ENCODE data around the gene FKBP1A. TPM values are rescaled to one million over a fixed set of nuclear protein-coding genes. Genes with fewer than 3 reads are reported as not detected.

The FKBP1A gene
- total and polyA plus RNA-seq, 9 donors = 72.7 to 298 (median 262) TPM

DNA sequence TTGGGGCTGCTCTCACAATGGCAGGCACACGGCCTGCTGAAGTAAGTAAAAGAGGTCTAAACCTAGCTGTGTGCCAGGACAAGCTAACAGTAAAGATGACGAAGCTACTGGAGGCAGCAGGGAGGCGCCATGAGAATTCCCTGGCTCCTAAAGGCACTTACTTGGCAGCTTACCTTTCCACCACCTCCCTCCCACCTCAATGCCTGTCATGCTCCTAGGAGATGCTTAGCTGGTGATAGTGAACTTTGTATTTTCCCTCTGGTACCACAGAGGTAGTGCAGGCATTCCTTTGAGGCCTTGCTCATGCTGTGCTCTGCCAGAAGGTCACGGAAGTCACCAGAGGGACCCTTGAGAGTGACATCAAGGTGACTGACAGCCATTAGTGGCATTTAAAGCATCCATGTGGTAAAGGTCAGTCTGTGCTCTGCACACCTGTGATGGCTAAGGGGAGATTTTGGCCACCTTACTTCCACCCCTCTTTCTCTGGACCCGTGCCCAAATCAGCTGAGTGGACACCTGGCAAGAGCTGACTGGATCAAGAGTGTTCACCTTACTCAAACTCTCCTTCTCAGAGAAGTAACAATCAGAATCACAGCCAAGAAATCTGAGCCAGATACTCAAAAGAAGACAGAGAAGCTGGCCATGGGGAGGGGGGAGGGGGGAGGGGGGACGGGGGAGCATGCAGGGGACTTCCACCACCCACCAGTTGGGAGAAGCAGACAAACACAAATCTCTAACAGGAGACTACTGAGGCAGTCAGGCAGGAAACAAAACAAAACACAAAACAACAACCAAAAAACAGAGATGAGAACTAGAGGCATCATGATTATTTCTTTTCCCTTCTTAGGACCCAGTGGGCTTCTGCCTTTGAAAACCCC, 2.9 kb downstream of the FKBP1A start:
- Histone ChIP-seq H3K4me3 (ENCODE audit: low read length) (no peak overlapping the region), H3K27me3 (ENCODE audit: control insufficient read depth, insufficient read depth, low read length) (peaks cover 6% of the 10 kb centered on the region), H3K4me1 (ENCODE audit: control insufficient read depth, insufficient read depth, low read length) (peaks cover 46% of the 10 kb centered on the region), H3K27ac (ENCODE audit: low read length) (peak overlapping the region; percentile 71), H3K9me3 (replicated peaks; ENCODE audit: control insufficient read depth, low read depth, low read length) (no peaks in the 10 kb centered on the region), H3K36me3 (ENCODE audit: control insufficient read depth, insufficient read depth, low read length) (peaks cover 19% of the 10 kb centered on the region)
- no peak for DNase-seq
- 71% methylated on average over 1 of the region's 6 CpGs for WGBS (ENCODE audit: insufficient coverage)

DNA sequence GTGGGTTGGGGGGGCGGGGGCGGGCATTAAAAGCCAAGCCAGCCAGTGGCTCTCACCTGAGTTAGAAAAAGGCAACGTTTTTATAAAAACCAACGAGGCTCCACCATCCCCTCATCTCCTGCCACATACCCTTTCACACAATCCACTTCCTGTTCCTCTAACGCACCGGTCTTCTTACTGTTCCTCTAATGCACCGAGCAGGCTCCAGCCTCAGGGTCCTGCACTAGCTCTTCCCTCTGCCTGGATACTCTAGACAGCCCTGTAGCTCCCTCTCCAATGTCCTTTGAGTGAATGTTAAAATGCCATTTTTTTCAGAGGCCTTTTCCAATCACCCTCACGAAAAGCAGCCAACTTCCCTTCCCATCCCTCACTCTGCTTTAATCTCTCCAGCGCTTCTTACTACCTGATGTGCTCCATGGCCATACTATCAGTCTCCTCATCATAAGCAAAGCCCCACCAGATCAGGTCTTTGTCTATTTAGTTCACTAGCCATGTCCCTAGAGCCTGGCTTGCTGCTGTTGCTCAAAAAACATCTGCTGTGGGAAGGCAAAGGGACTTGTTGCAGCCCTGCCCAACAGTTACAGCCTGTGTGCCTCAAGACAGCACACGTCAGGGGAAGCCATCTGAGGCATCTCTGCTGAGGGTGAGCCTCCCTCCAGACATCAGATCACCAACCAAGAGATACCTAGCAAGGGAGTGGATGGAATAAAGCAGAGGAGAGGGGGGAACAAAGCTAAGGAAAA, 3.9 kb downstream of the FKBP1A start:
- Histone ChIP-seq H3K27me3 (ENCODE audit: control insufficient read depth, insufficient read depth, low read length) (no peaks in the 10 kb centered on the region), H3K27ac (ENCODE audit: low read length) (peak overlapping the region; percentile 71), H3K4me1 (ENCODE audit: control insufficient read depth, insufficient read depth, low read length) (peaks cover 46% of the 10 kb centered on the region), H3K9me3 (replicated peaks; ENCODE audit: control insufficient read depth, low read depth, low read length) (no peaks in the 10 kb centered on the region), H3K36me3 (ENCODE audit: control insufficient read depth, insufficient read depth, low read length) (peaks cover 19% of the 10 kb centered on the region), H3K4me3 (ENCODE audit: low read length) (no peak overlapping the region)
- DNase-seq = no peak
- WGBS (ENCODE audit: insufficient coverage) = 50% methylated on average over 9 of the region's 10 CpGs

DNA sequence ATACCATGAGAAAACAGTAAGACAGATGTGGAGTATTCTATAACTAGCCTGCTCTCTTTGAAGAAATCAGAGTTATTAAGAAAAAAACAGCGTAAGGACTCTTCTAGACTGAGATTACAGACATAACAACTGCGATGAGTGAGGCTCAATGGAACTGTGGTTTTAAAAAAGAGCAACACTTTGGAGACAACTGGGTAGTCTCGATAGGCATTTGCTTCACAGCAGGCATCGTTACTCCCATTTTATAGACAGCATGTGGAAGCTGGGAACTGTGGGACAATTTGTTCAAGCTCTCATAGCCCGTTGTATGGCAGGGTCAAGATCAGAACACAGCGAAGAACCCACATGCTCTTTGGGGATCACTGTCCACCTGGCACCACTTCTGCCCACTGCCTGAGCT, 4.6 kb downstream of the FKBP1A start:
- 54% methylated on average over 2 of the region's 6 CpGs for WGBS (ENCODE audit: insufficient coverage)

DNA sequence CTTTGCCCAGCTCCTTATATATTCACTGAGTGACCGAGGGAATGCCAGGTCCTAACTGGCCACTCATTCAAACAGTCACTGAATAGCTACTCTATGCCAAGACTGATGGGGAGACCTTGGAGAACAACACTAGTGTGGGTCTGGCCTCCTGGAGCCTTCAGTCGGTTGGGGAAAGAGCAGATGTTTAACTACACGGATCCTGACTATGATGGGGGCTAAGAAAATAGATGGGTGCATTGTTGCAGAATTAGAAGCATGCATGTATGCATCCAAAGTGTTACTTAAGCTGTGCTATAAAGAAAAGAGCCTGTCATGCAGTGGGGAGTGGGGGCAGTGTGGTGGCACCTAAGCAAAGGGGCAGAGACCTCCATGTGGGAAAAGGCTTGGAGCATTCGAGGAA, 6.5 kb downstream of the FKBP1A start:
- DNase-seq = no peak
- peaks cover 43% of the 10 kb centered on the region for H3K4me1 ChIP-seq (ENCODE audit: control insufficient read depth, insufficient read depth, low read length)
- no peaks in the 10 kb centered on the region for H3K9me3 ChIP-seq (replicated peaks; ENCODE audit: control insufficient read depth, low read depth, low read length)
- no peaks in the 10 kb centered on the region for H3K27me3 ChIP-seq (ENCODE audit: control insufficient read depth, insufficient read depth, low read length)
- H3K27ac ChIP-seq (ENCODE audit: low read length) = no peak overlapping the region
- 91% methylated on average over 4 of the region's 4 CpGs for WGBS (ENCODE audit: insufficient coverage)
- peaks cover 19% of the 10 kb centered on the region for H3K36me3 ChIP-seq (ENCODE audit: control insufficient read depth, insufficient read depth, low read length)
- no peak overlapping the region for H3K4me3 ChIP-seq (ENCODE audit: low read length)

More for the DNA sequence above, 4.6 kb downstream of the FKBP1A start:
- Histone ChIP-seq H3K9me3 (replicated peaks; ENCODE audit: control insufficient read depth, low read depth, low read length) (no peaks in the 10 kb centered on the region), H3K27me3 (ENCODE audit: control insufficient read depth, insufficient read depth, low read length) (no peaks in the 10 kb centered on the region), H3K4me1 (ENCODE audit: control insufficient read depth, insufficient read depth, low read length) (peaks cover 43% of the 10 kb centered on the region), H3K27ac (ENCODE audit: low read length) (peak overlapping the region; percentile 13), H3K36me3 (ENCODE audit: control insufficient read depth, insufficient read depth, low read length) (peaks cover 19% of the 10 kb centered on the region), H3K4me3 (ENCODE audit: low read length) (no peak overlapping the region)
- no peak for DNase-seq

DNA sequence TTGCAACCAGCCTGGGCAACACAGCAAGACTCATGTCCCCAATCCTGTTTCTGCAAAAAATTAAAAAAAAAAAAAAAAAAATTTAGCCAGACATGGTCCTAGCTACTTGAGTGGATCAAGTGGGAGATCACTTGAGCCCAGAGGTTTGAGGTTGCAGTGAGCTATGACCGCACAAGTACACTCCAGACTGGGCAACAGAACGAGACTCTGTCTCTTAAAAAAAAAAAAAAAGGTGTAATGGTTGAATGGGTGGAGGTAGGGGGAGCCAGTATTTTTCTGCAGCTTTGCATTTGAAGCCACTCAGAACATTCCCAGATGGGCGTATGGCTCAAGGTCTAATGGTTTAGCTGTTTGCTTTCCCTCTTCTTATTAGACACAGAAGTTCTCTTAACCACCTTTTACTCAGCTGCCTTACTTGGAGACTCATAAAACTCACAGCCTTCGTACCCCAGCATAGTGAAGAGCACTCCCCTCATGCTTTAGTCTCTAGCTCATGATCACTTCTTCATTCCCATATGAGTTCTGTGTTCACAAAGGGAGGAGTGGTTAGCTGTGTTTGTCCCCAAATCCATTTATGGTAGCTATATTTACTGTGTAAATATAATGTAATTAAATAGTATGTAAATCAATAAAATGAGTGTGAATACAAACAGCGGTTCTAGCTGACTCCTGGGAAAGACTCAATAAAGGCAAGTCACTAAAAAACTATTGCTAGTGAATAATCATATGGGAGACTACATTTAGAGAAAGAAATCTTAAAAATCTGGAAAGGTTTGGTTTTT, 9.0 kb downstream of the FKBP1A start:
- H3K36me3 ChIP-seq (ENCODE audit: control insufficient read depth, insufficient read depth, low read length) = peaks cover 6% of the 10 kb centered on the region
- DNase-seq = no peak
- H3K27me3 ChIP-seq (ENCODE audit: control insufficient read depth, insufficient read depth, low read length) = no peaks in the 10 kb centered on the region
- no peaks in the 10 kb centered on the region for H3K9me3 ChIP-seq (replicated peaks; ENCODE audit: control insufficient read depth, low read depth, low read length)
- WGBS (ENCODE audit: insufficient coverage) = 74% methylated on average over 2 of the region's 5 CpGs
- H3K27ac ChIP-seq (ENCODE audit: low read length) = no peak overlapping the region
- H3K4me1 ChIP-seq (ENCODE audit: control insufficient read depth, insufficient read depth, low read length) = peaks cover 20% of the 10 kb centered on the region
- no peak overlapping the region for H3K4me3 ChIP-seq (ENCODE audit: low read length)

DNA sequence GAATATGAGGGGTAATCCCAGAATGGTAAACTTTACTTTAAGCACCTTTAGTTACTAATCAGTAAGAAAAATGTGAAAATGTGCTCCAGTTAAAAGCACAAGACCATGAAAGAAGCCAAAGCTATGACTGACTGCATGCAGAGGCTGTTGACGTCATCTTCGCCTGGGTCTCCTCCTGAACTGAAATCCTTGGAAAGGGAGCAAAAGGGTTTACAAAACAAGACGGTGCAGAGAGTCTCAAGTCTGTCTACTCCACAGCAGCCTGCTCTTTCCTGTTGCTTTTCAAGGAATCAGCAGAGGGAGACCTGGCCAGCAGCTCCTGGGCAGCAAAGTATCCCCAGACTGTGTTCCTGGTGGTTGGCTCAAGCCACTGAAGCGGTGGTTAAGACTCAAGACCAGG, 10.2 kb downstream of the FKBP1A start:
- Histone ChIP-seq H3K36me3 (ENCODE audit: control insufficient read depth, insufficient read depth, low read length) (peaks cover 6% of the 10 kb centered on the region), H3K4me1 (ENCODE audit: control insufficient read depth, insufficient read depth, low read length) (peaks cover 17% of the 10 kb centered on the region), H3K4me3 (ENCODE audit: low read length) (no peak overlapping the region), H3K9me3 (replicated peaks; ENCODE audit: control insufficient read depth, low read depth, low read length) (no peaks in the 10 kb centered on the region), H3K27me3 (ENCODE audit: control insufficient read depth, insufficient read depth, low read length) (no peaks in the 10 kb centered on the region), H3K27ac (ENCODE audit: low read length) (no peak overlapping the region)
- no peak for DNase-seq
- 63% methylated on average over 3 of the region's 4 CpGs for WGBS (ENCODE audit: insufficient coverage)

DNA sequence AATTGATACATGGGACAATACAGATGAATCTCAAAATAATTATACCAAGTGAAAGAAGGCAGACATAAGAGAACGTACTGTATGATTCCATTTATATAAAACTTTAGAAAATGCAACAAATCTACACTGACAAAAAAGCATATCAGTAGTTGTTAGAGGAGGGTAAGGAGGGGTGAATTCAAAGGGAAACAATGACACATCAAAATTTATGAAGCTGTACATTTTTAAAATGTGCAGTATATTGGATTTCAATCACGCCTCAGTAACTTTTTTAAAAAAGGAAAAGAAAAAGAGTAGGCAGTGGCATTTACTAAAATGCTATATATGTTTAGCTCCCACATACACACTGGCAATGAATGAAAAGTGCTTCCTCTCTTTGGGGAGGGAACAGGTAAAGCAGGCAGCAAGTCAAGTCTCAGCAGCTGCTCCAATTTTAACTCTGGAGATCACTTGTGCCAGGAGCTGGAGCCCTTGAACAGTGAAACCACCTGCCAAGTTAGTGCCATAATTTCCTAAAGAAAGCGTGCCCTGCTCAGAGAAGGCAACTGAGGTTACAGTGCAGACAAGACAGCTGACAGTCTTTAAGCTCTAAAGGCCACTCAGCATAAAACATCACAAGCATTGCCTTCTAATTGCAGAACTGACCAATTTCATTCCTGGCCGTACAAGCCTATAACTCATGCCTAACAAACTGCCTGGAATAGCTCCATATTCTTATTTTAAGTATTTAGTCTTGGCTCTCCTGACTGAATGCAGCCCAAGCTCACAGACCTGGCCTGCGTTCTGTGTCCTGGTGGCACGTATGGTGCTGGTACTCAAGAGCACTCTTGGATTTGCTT, 10.9 kb downstream of the FKBP1A start:
- Histone ChIP-seq H3K27me3 (ENCODE audit: control insufficient read depth, insufficient read depth, low read length) (no peaks in the 10 kb centered on the region), H3K9me3 (replicated peaks; ENCODE audit: control insufficient read depth, low read depth, low read length) (no peaks in the 10 kb centered on the region), H3K4me1 (ENCODE audit: control insufficient read depth, insufficient read depth, low read length) (peaks cover 22% of the 10 kb centered on the region), H3K36me3 (ENCODE audit: control insufficient read depth, insufficient read depth, low read length) (peaks cover 6% of the 10 kb centered on the region), H3K27ac (ENCODE audit: low read length) (no peak overlapping the region), H3K4me3 (ENCODE audit: low read length) (no peak overlapping the region)
- WGBS (ENCODE audit: insufficient coverage) = 75% methylated on average over 1 of the region's 6 CpGs
- peak; percentile 58 for DNase-seq

DNA sequence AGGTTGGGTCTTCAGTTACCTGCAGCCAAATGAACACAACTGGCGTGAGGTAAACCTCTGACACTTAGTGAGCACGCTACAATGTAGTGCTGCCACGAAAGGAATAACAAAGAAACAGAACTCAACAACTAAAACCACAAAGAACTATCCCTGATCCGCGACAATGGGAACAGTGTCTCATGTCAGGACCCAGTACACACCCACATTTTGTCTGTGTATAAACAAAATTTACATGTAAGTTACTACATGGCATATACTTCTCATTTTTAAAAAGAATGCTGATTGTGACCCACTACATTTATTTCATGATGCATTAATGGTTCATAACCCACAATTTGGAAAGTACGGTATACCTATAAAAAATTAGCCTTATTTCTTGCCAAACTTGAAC, 14.1 kb downstream of the FKBP1A start:
- peaks cover 38% of the 10 kb centered on the region for H3K4me1 ChIP-seq (ENCODE audit: control insufficient read depth, insufficient read depth, low read length)

DNA sequence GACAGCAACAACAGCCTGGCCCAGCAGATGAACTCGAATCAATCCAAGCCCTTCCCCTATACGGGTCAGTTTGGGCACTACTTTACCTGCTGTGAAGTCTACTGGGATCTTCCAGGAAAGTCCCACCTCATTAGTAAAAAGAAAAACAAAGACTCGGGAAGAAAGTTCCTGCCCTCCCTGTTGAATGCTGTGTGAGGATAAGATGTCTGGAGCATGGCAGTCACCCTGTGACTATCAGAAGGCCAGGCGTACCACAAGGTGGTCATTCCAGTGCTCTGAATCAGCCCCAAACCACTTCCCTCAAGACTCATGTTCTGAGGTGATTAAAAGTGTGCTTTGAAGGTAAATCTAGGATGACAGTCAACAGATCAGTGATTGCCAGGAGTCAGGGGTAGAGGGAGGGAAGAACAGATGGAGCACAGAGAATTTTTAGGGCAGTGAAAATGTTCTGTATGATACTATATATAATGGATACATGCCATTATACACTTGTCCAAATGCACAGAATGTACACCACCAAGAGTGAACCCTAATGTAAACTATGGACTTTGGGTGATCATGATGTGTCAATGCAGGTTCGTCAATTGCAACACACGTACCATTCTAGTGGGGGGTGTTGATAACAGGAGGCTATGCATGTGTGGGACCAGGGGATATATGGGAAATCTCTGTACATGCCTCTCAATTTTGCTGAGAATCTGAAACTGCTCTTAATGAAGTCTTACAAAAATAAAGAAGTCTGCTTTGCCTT, 14.7 kb downstream of the FKBP1A start:
- Histone ChIP-seq H3K27me3 (ENCODE audit: control insufficient read depth, insufficient read depth, low read length) (no peaks in the 10 kb centered on the region), H3K27ac (ENCODE audit: low read length) (peak overlapping the region; percentile 72), H3K4me1 (ENCODE audit: control insufficient read depth, insufficient read depth, low read length) (peaks cover 39% of the 10 kb centered on the region), H3K36me3 (ENCODE audit: control insufficient read depth, insufficient read depth, low read length) (peaks cover 15% of the 10 kb centered on the region), H3K9me3 (replicated peaks; ENCODE audit: control insufficient read depth, low read depth, low read length) (no peaks in the 10 kb centered on the region), H3K4me3 (ENCODE audit: low read length) (no peak overlapping the region)
- 90% methylated on average over 2 of the region's 6 CpGs for WGBS (ENCODE audit: insufficient coverage)
- DNase-seq = no peak

More for the DNA sequence above, 14.1 kb downstream of the FKBP1A start:
- H3K27ac ChIP-seq (ENCODE audit: low read length) = no peak overlapping the region
- H3K9me3 ChIP-seq (replicated peaks; ENCODE audit: control insufficient read depth, low read depth, low read length) = no peaks in the 10 kb centered on the region
- H3K27me3 ChIP-seq (ENCODE audit: control insufficient read depth, insufficient read depth, low read length) = no peaks in the 10 kb centered on the region
- DNase-seq = no peak
- H3K36me3 ChIP-seq (ENCODE audit: control insufficient read depth, insufficient read depth, low read length) = peaks cover 10% of the 10 kb centered on the region
- no peak overlapping the region for H3K4me3 ChIP-seq (ENCODE audit: low read length)
- 84% methylated on average over 3 of the region's 6 CpGs for WGBS (ENCODE audit: insufficient coverage)
